CD4-positive, alpha-beta T cell (primary cell): ENCODE measurements around the gene LMF1. TPM values are rescaled to one million over a fixed set of nuclear protein-coding genes. Genes with fewer than 3 reads are reported as not detected.

Experiments
- ATAC-seq: fragments of 200-7000 bp; cut with Tn5 transposase; one replicate; pipeline ENCODE4 v1.10.0; 2022; ENCODE audit warnings: mild to moderate bottlenecking; ENCODE audit not compliant: poor library complexity
- CTCF ChIA-PET: fragments of 350-600 bp; sonication (Branson Sonifier 250); formaldehyde crosslinking; loops from one replicate; lab custom pipeline; 2021; ENCODE audit warnings: antibody characterized with exemption, inconsistent platforms; lab: Charles Lee
- POLR2A ChIA-PET: fragments of 350-600 bp; sonication (Branson Sonifier 250); formaldehyde crosslinking; loops from one replicate; lab custom pipeline; 2021; ENCODE audit warnings: antibody characterized with exemption, inconsistent platforms; lab: Charles Lee
- DNase-seq, 14 experiments: peaks; one replicate each; pipeline ENCODE4 v3.0.0-alpha.2; 2013 to 2020; ENCODE audit warnings: mixed read lengths in 2 of 14
- H3K27ac ChIP-seq, 2 donors: one replicate each; pipeline versions ENCODE4 v1.5.1 to v1.7.0; 2013; ENCODE audit warnings: low read length in 2 of 2, low read depth in 1 of 2, mild to moderate bottlenecking in 1 of 2
- H3K27me3 ChIP-seq, 2 experiments: 1 replicate in 1 of 2; 2 replicates in 1 of 2; pipeline versions ENCODE4 v1.6.1 to v1.7.0; 2013; ENCODE audit warnings: low read length in 2 of 2, control low read depth in 1 of 2, mild to moderate bottlenecking in 1 of 2, moderate library complexity in 1 of 2; ENCODE audit not compliant: insufficient read depth in 2 of 2, control insufficient read depth in 1 of 2
- H3K36me3 ChIP-seq: one replicate; pipeline ENCODE4 v1.6.1; 2013; ENCODE audit warnings: low read length, control low read depth; ENCODE audit not compliant: insufficient read depth
- H3K4me1 ChIP-seq: one replicate; pipeline ENCODE4 v1.6.1; 2013; ENCODE audit warnings: low read length, control low read depth; ENCODE audit not compliant: insufficient read depth
- H3K4me3 ChIP-seq: one replicate; pipeline ENCODE4 v1.5.1; 2013; ENCODE audit warnings: mild to moderate bottlenecking, low read length, moderate library complexity
- H3K9me3 ChIP-seq, 2 experiments: 1 replicate in 1 of 2; 2 replicates in 1 of 2; pipeline versions ENCODE4 v1.6.1 to v1.7.0; 2013; ENCODE audit warnings: low read length in 2 of 2, mild to moderate bottlenecking in 2 of 2, control low read depth in 1 of 2, moderate library complexity in 1 of 2; ENCODE audit not compliant: control insufficient read depth in 1 of 2, insufficient read depth in 1 of 2
- H3K27ac Mint-ChIP-seq: one replicate; pipeline ENCODE4 v1.8.0; 2020; ENCODE audit warnings: mixed read lengths
- H3K27me3 Mint-ChIP-seq: one replicate; pipeline ENCODE4 v1.8.0; 2021; ENCODE audit warnings: mixed read lengths
- H3K36me3 Mint-ChIP-seq: one replicate; pipeline ENCODE4 v1.8.0; 2021; ENCODE audit warnings: low read depth, mixed read lengths
- H3K4me1 Mint-ChIP-seq: one replicate; pipeline ENCODE4 v1.8.0; 2021; ENCODE audit warnings: low read depth, mixed read lengths
- H3K4me3 Mint-ChIP-seq: one replicate; pipeline ENCODE4 v1.8.0; 2020; ENCODE audit warnings: mild to moderate bottlenecking, mixed read lengths
- H3K9me3 Mint-ChIP-seq: one replicate; pipeline ENCODE4 v1.8.0; 2020; ENCODE audit warnings: mixed read lengths
- intact Hi-C, 2 experiments: fragments of 100-400 bp; cut with DNase I in 1 of 2; cut with micrococcal nuclease in 1 of 2; formaldehyde crosslinking; loops; one replicate each; pipeline versions ENCODE4 v1.15.1 to v1.9.0; 2023 to 2025; cut with DNase I, micrococcal nuclease
- total RNA-seq, 174 experiments: library from RNA in 2 of 174; stranded (reverse) in 2 of 174; gene quantifications; one replicate each; pipeline ENCODE4 v1.2.3 and lab custom pipeline; 2021 to 2026
- TF ChIP-seq, protein P1 (sequence below): fragments of 200-600 bp; IDR thresholded peaks from one replicate; pipeline ENCODE4 v1.8.0; 2022; ENCODE audit warnings: antibody characterized with exemption, mild to moderate bottlenecking

LMF1 gene
- total RNA-seq, 2 experiments from 2014 or later, result 26.8 to 27.6 TPM

DNA sequence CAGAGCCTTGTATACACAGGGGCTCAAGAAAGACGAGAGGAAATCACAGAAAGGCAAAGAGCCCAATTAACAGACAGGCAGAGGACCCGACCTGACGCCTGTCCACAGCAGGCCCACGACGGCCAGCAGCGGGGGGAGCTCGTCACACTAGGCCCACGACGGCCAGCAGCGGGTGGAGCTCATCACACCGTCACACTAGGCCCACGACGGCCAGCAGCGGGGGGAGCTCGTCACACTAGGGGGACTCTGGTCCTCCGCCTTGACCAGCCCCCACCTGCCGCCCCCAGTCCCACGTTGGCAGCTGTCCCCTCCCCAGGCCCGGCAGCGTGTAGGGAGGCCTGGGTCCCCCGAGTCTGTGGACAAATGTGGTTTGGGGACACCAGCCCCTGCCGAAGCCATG, 146.6 kb downstream of the LMF1 start:
- no peak overlapping the region for H3K27ac Mint-ChIP-seq
- no peak overlapping the region for H3K27ac ChIP-seq
- TF ChIP-seq, protein P1, sequence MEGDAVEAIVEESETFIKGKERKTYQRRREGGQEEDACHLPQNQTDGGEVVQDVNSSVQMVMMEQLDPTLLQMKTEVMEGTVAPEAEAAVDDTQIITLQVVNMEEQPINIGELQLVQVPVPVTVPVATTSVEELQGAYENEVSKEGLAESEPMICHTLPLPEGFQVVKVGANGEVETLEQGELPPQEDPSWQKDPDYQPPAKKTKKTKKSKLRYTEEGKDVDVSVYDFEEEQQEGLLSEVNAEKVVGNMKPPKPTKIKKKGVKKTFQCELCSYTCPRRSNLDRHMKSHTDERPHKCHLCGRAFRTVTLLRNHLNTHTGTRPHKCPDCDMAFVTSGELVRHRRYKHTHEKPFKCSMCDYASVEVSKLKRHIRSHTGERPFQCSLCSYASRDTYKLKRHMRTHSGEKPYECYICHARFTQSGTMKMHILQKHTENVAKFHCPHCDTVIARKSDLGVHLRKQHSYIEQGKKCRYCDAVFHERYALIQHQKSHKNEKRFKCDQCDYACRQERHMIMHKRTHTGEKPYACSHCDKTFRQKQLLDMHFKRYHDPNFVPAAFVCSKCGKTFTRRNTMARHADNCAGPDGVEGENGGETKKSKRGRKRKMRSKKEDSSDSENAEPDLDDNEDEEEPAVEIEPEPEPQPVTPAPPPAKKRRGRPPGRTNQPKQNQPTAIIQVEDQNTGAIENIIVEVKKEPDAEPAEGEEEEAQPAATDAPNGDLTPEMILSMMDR, result no peak
- peaks cover 0 to 6% of the 10 kb centered on the region in 2 experiments for H3K27me3 ChIP-seq
- H3K27me3 Mint-ChIP-seq, result peaks cover 16% of the 10 kb centered on the region
- ATAC-seq, result no peak
- CTCF ChIA-PET, result no interaction called here
- peak in 1 of 14 experiments; percentile 27 for DNase-seq
- peaks cover 0 to 13% of the 10 kb centered on the region in 2 experiments for H3K9me3 ChIP-seq
- H3K36me3 ChIP-seq, result no peaks in the 10 kb centered on the region
- POLR2A ChIA-PET, result no interaction called here
- no peaks in the 10 kb centered on the region for H3K36me3 Mint-ChIP-seq
- peaks cover 9% of the 10 kb centered on the region for H3K4me1 Mint-ChIP-seq
- no peak overlapping the region for H3K4me3 Mint-ChIP-seq
- no peak overlapping the region for H3K4me3 ChIP-seq
- no peaks in the 10 kb centered on the region for H3K9me3 Mint-ChIP-seq
- peaks cover 10% of the 10 kb centered on the region for H3K4me1 ChIP-seq
- intact Hi-C loops, result no loop called here

DNA sequence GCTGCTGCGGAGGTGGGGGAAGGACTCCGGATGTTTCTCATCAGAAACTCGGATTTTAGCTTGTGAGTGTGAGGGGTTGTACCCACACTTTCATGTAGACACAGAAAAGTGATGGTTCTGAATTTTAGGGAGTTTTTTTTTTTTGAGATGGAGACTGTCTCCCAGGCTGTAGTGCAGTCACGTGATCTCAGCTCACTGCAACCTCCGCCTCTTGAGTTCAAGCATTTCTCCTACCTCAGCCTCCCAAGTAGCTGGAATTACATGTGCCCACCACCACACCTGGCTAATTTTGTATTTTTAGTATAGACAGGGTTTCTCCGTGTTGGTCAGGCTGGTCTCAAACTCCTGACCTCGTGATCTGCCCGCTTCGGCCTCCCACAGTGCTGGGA, 147.9 kb downstream of the LMF1 start:
- Histone ChIP-seq H3K27ac (no peak overlapping the region), H3K4me3 (no peak overlapping the region), H3K27me3 (peaks cover 0 to 8% of the 10 kb centered on the region in 2 experiments), H3K9me3 (peaks cover 0 to 14% of the 10 kb centered on the region in 2 experiments), H3K4me1 (peaks cover 13% of the 10 kb centered on the region), H3K36me3 (no peaks in the 10 kb centered on the region)
- H3K27me3 Mint-ChIP-seq, result peaks cover 17% of the 10 kb centered on the region
- no peak overlapping the region for H3K4me3 Mint-ChIP-seq
- ChIA-PET CTCF (no interaction called here), POLR2A (no interaction called here)
- intact Hi-C loops, result no loop called here
- H3K27ac Mint-ChIP-seq, result no peak overlapping the region
- H3K36me3 Mint-ChIP-seq, result no peaks in the 10 kb centered on the region
- DNase-seq, result no peak
- TF ChIP-seq, protein P1, result no peak
- ATAC-seq, result no peak
- peaks cover 11% of the 10 kb centered on the region for H3K4me1 Mint-ChIP-seq
- H3K9me3 Mint-ChIP-seq, result no peaks in the 10 kb centered on the region

DNA sequence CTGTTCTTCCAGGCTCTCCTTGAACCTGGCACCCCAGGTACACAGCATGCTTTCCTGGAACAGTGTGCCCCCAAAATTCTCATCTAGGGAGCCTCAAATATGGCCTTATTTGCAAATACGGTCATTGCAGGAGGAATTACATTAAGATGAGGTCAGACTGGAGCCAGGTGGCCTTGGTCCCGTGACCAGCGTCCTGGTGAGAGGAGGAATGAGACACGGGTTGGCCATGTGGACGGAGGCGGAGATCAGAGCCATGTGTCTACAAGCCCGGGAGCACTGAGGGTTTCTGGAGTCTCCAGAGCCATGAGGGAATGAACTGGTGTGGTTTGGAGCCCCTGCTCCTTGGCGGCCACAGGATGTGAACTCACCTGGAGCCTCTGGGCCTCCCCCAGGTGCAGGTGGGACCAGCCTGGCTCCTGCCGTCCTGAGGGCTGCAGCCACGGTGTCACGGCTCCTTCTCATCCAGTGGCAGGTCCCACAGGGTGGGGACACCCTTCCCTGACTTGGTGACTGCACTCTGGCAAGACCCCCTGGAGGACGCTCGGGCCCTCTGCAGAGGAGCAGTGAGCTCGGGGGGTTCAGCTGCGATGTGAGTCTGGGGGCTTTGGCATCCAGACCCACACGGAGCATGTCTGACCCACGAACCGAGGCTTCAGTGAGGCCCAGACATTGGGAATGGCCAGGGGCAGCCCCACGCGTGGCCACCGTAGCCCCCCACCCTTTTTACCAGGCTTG, 148.4 kb downstream of the LMF1 start:
- H3K9me3 Mint-ChIP-seq, result no peaks in the 10 kb centered on the region
- ATAC-seq (no peak), DNase-seq (no peak)
- peaks cover 13% of the 10 kb centered on the region for H3K4me1 ChIP-seq
- no peaks in the 10 kb centered on the region for H3K36me3 ChIP-seq
- TF ChIP-seq, protein P1, result no peak
- H3K9me3 ChIP-seq, result peaks cover 0 to 19% of the 10 kb centered on the region in 2 experiments
- no peak overlapping the region for H3K27ac ChIP-seq
- H3K27me3 ChIP-seq, result peaks cover 0 to 10% of the 10 kb centered on the region in 2 experiments
- H3K4me3 Mint-ChIP-seq, result no peak overlapping the region
- no peak overlapping the region for H3K4me3 ChIP-seq
- H3K27me3 Mint-ChIP-seq, result peaks cover 17% of the 10 kb centered on the region
- no peaks in the 10 kb centered on the region for H3K36me3 Mint-ChIP-seq
- CTCF ChIA-PET, result no interaction called here
- H3K27ac Mint-ChIP-seq, result no peak overlapping the region
- intact Hi-C loops, result no loop called here
- peaks cover 11% of the 10 kb centered on the region for H3K4me1 Mint-ChIP-seq
- POLR2A ChIA-PET, result no interaction called here
